Measurements from ENCODE around the gene NXPH3. TPM values are rescaled to one million over a fixed set of nuclear protein-coding genes. Genes with fewer than 3 reads are reported as not detected.
A peak's percentile ranks its signal among the peaks of the same experiment; 100 is the strongest.

NXPH3 gene
- total RNA-seq, 1 experiment from 2014 or later, result not detected

- no peak for DNase-seq
- no peak overlapping the region for H3K9ac ChIP-seq (ENCODE audit: low read length)
- no peak overlapping the region for H2AFZ ChIP-seq (ENCODE audit: low read length)
- no peaks in the 10 kb centered on the region for H3K36me3 ChIP-seq (ENCODE audit: insufficient read depth, low read length)
- H3K9me3 ChIP-seq (ENCODE audit: low read length), result no peaks in the 10 kb centered on the region
- H3K79me2 ChIP-seq (ENCODE audit: low read length), result no peaks in the 10 kb centered on the region
- no peak overlapping the region for H3K4me3 ChIP-seq (ENCODE audit: low read length)
- no peaks in the 10 kb centered on the region for H4K20me1 ChIP-seq (ENCODE audit: insufficient read depth, low read depth, low read length)
- no peaks in the 10 kb centered on the region for H3K9me2 ChIP-seq (replicated peaks; ENCODE audit: insufficient read depth, low read length)
- no peak overlapping the region for H3K4me2 ChIP-seq (ENCODE audit: low read depth, low read length, poor library complexity, severe bottlenecking)
- H3K4me1 ChIP-seq (ENCODE audit: low read length), result no peaks in the 10 kb centered on the region
- H3K27me3 ChIP-seq (ENCODE audit: low read length), result no peaks in the 10 kb centered on the region
- H3K27ac ChIP-seq (ENCODE audit: low read length), result no peak overlapping the region
Observed at GRCh38 chr17:49581648-49581998, 6.0 kb downstream of the NXPH3 start.

GRCh38 chr17:49582055-49582722, 6.5 kb downstream of the NXPH3 start:
- Histone ChIP-seq H3K4me2 (ENCODE audit: low read depth, low read length, poor library complexity, severe bottlenecking) (no peak overlapping the region), H3K4me1 (ENCODE audit: low read length) (no peaks in the 10 kb centered on the region), H3K4me3 (ENCODE audit: low read length) (no peak overlapping the region), H2AFZ (ENCODE audit: low read length) (no peak overlapping the region), H4K20me1 (ENCODE audit: insufficient read depth, low read depth, low read length) (no peaks in the 10 kb centered on the region), H3K36me3 (ENCODE audit: insufficient read depth, low read length) (no peaks in the 10 kb centered on the region), H3K79me2 (ENCODE audit: low read length) (no peaks in the 10 kb centered on the region), H3K9me3 (ENCODE audit: low read length) (no peaks in the 10 kb centered on the region), H3K9me2 (replicated peaks; ENCODE audit: insufficient read depth, low read length) (no peaks in the 10 kb centered on the region), H3K9ac (ENCODE audit: low read length) (no peak overlapping the region), H3K27me3 (ENCODE audit: low read length) (no peaks in the 10 kb centered on the region), H3K27ac (ENCODE audit: low read length) (no peak overlapping the region)
- DNase-seq, result no peak

- Histone ChIP-seq H3K79me2 (ENCODE audit: low read length) (no peaks in the 10 kb centered on the region), H3K27ac (ENCODE audit: low read length) (no peak overlapping the region), H3K9ac (ENCODE audit: low read length) (no peak overlapping the region), H3K9me3 (ENCODE audit: low read length) (no peaks in the 10 kb centered on the region), H4K20me1 (ENCODE audit: insufficient read depth, low read depth, low read length) (no peaks in the 10 kb centered on the region), H3K36me3 (ENCODE audit: insufficient read depth, low read length) (no peaks in the 10 kb centered on the region), H3K9me2 (replicated peaks; ENCODE audit: insufficient read depth, low read length) (no peaks in the 10 kb centered on the region), H2AFZ (ENCODE audit: low read length) (no peak overlapping the region), H3K4me3 (ENCODE audit: low read length) (no peak overlapping the region), H3K27me3 (ENCODE audit: low read length) (no peaks in the 10 kb centered on the region), H3K4me1 (ENCODE audit: low read length) (no peaks in the 10 kb centered on the region), H3K4me2 (ENCODE audit: low read depth, low read length, poor library complexity, severe bottlenecking) (no peak overlapping the region)
- DNase-seq, result no peak
Observed at GRCh38 chr17:49582789-49583188, 7.1 kb downstream of the NXPH3 start.

GRCh38 chr17:49583226-49583625, 7.6 kb downstream of the NXPH3 start:
- Histone ChIP-seq H4K20me1 (ENCODE audit: insufficient read depth, low read depth, low read length) (no peaks in the 10 kb centered on the region), H3K27me3 (ENCODE audit: low read length) (no peaks in the 10 kb centered on the region), H3K79me2 (ENCODE audit: low read length) (no peaks in the 10 kb centered on the region), H2AFZ (ENCODE audit: low read length) (no peak overlapping the region), H3K4me1 (ENCODE audit: low read length) (no peaks in the 10 kb centered on the region), H3K4me3 (ENCODE audit: low read length) (no peak overlapping the region), H3K27ac (ENCODE audit: low read length) (no peak overlapping the region), H3K4me2 (ENCODE audit: low read depth, low read length, poor library complexity, severe bottlenecking) (no peak overlapping the region), H3K9ac (ENCODE audit: low read length) (no peak overlapping the region), H3K9me3 (ENCODE audit: low read length) (no peaks in the 10 kb centered on the region), H3K9me2 (replicated peaks; ENCODE audit: insufficient read depth, low read length) (no peaks in the 10 kb centered on the region), H3K36me3 (ENCODE audit: insufficient read depth, low read length) (no peaks in the 10 kb centered on the region)
- DNase-seq, result no peak

GRCh38 chr17:49583889-49584288, 8.2 kb downstream of the NXPH3 start:
- Histone ChIP-seq H3K27ac (ENCODE audit: low read length) (no peak overlapping the region), H3K9ac (ENCODE audit: low read length) (no peak overlapping the region), H4K20me1 (ENCODE audit: insufficient read depth, low read depth, low read length) (no peaks in the 10 kb centered on the region), H3K36me3 (ENCODE audit: insufficient read depth, low read length) (no peaks in the 10 kb centered on the region), H3K4me2 (ENCODE audit: low read depth, low read length, poor library complexity, severe bottlenecking) (no peak overlapping the region), H3K9me3 (ENCODE audit: low read length) (no peaks in the 10 kb centered on the region), H3K4me1 (ENCODE audit: low read length) (no peaks in the 10 kb centered on the region), H3K79me2 (ENCODE audit: low read length) (no peaks in the 10 kb centered on the region), H3K9me2 (replicated peaks; ENCODE audit: insufficient read depth, low read length) (no peaks in the 10 kb centered on the region), H3K27me3 (ENCODE audit: low read length) (no peaks in the 10 kb centered on the region), H3K4me3 (ENCODE audit: low read length) (no peak overlapping the region), H2AFZ (ENCODE audit: low read length) (no peak overlapping the region)
- no peak for DNase-seq

GRCh38 chr17:49585422-49586027, 9.9 kb downstream of the NXPH3 start:
- peak; percentile 48 for DNase-seq
- H3K27ac ChIP-seq (ENCODE audit: low read length), result no peak overlapping the region
- no peaks in the 10 kb centered on the region for H3K36me3 ChIP-seq (ENCODE audit: insufficient read depth, low read length)
- H3K9me3 ChIP-seq (ENCODE audit: low read length), result no peaks in the 10 kb centered on the region
- H3K4me2 ChIP-seq (ENCODE audit: low read depth, low read length, poor library complexity, severe bottlenecking), result no peak overlapping the region
- no peaks in the 10 kb centered on the region for H3K9me2 ChIP-seq (replicated peaks; ENCODE audit: insufficient read depth, low read length)
- H3K4me1 ChIP-seq (ENCODE audit: low read length), result no peaks in the 10 kb centered on the region
- no peaks in the 10 kb centered on the region for H3K79me2 ChIP-seq (ENCODE audit: low read length)
- no peaks in the 10 kb centered on the region for H3K27me3 ChIP-seq (ENCODE audit: low read length)
- no peak overlapping the region for H3K9ac ChIP-seq (ENCODE audit: low read length)
- H2AFZ ChIP-seq (ENCODE audit: low read length), result no peak overlapping the region
- no peaks in the 10 kb centered on the region for H4K20me1 ChIP-seq (ENCODE audit: insufficient read depth, low read depth, low read length)
- H3K4me3 ChIP-seq (ENCODE audit: low read length), result no peak overlapping the region

GRCh38 chr17:49587366-49588073, 11.8 kb downstream of the NXPH3 start:
- Histone ChIP-seq H3K27ac (ENCODE audit: low read length) (no peak overlapping the region), H2AFZ (ENCODE audit: low read length) (no peak overlapping the region), H3K9ac (ENCODE audit: low read length) (no peak overlapping the region), H4K20me1 (ENCODE audit: insufficient read depth, low read depth, low read length) (no peaks in the 10 kb centered on the region), H3K9me2 (replicated peaks; ENCODE audit: insufficient read depth, low read length) (no peaks in the 10 kb centered on the region), H3K36me3 (ENCODE audit: insufficient read depth, low read length) (no peaks in the 10 kb centered on the region), H3K27me3 (ENCODE audit: low read length) (no peaks in the 10 kb centered on the region), H3K4me3 (ENCODE audit: low read length) (no peak overlapping the region), H3K79me2 (ENCODE audit: low read length) (no peaks in the 10 kb centered on the region), H3K4me2 (ENCODE audit: low read depth, low read length, poor library complexity, severe bottlenecking) (no peak overlapping the region), H3K4me1 (ENCODE audit: low read length) (no peaks in the 10 kb centered on the region), H3K9me3 (ENCODE audit: low read length) (no peaks in the 10 kb centered on the region)
- DNase-seq, result no peak

- Histone ChIP-seq H3K9ac (ENCODE audit: low read length) (no peak overlapping the region), H3K4me3 (ENCODE audit: low read length) (no peak overlapping the region), H4K20me1 (ENCODE audit: insufficient read depth, low read depth, low read length) (no peaks in the 10 kb centered on the region), H3K9me2 (replicated peaks; ENCODE audit: insufficient read depth, low read length) (no peaks in the 10 kb centered on the region), H3K79me2 (ENCODE audit: low read length) (no peaks in the 10 kb centered on the region), H3K27ac (ENCODE audit: low read length) (no peak overlapping the region), H3K27me3 (ENCODE audit: low read length) (no peaks in the 10 kb centered on the region), H2AFZ (ENCODE audit: low read length) (no peak overlapping the region), H3K36me3 (ENCODE audit: insufficient read depth, low read length) (no peaks in the 10 kb centered on the region), H3K9me3 (ENCODE audit: low read length) (no peaks in the 10 kb centered on the region), H3K4me1 (ENCODE audit: low read length) (no peaks in the 10 kb centered on the region), H3K4me2 (ENCODE audit: low read depth, low read length, poor library complexity, severe bottlenecking) (no peak overlapping the region)
- no peak for DNase-seq
Observed at GRCh38 chr17:49588312-49588711, 12.6 kb downstream of the NXPH3 start.

All from Karpas-422 (cell line).